Fibroblast of mammary gland (primary cell): ENCODE results near the gene ATG10.
A peak's percentile ranks its signal among the peaks of the same experiment; 100 is the strongest.
"Not testable (repeated sequence)": the region's sequence is repeated elsewhere in the genome, so short reads cannot be mapped to it uniquely, and the experiment has no call there.

ENCODE experiments used
- DNase-seq: peaks from one replicate; pipeline ENCODE4 v3.0.0-alpha.2; 2010; ENCODE audit warnings: low read depth
- H3K4me3 ChIP-seq: 2 replicates; pipeline ENCODE4 v1.5.1; 2011; ENCODE audit warnings: low read depth, mild to moderate bottlenecking, low read length, moderate library complexity; ENCODE audit not compliant: control insufficient read depth
- CTCF ChIP-seq: conservative IDR thresholded peaks from 2 replicates; pipeline ENCODE4 v1.5.1; 2011; ENCODE audit warnings: low read depth, low read length, inconsistent platforms; ENCODE audit not compliant: control insufficient read depth, insufficient read depth

The ATG10 gene

GRCh38 chr5:82031220-82032119 lies 59.6 kb downstream of the ATG10 start:
- no peak for DNase-seq
- no peak for TF ChIP-seq CTCF
- H3K4me3 ChIP-seq, result no peak overlapping the region

DNA sequence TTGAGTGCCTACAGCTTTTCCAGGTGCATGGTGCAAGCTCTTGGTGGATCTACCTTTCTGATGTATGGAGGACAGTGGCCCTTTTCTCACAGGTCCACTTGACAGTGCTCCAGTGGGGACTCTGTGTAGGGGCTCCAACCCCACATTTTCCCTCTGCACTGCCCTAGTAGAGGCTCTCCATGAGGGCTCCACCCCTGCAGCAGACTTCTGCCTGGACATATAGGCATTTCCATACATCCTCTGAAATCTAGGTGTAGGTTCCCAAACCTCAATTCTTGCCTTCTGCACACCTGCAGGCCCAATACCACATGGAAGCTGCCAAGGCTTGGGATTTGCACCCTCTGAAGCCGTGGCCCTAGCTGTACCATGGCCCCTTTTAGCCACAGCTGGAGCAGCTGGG lies 71.1 kb downstream of the ATG10 start:
- not testable (repeated sequence) for H3K4me3 ChIP-seq, DNase-seq

DNA sequence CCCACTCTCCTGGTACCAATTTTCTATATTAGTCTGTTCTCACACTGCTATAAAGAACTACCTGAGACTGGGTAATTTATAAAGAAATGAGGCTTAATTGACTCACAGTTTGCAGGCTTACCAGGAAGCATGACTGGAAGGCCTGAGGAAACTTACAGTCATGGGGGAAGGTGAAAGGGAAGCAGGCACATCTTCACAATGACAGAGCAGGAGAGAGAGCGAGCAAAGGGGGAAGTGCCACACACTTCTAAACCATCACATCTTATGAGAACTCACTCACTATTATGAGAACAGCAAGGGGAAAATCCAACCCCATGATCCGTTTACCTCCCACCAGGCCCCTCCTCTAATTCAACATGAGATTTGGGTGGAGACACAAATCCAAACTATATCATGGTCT lies 72.2 kb downstream of the ATG10 start:
- no peak for DNase-seq
- no peak for TF ChIP-seq CTCF
- H3K4me3 ChIP-seq, result no peak overlapping the region

DNA sequence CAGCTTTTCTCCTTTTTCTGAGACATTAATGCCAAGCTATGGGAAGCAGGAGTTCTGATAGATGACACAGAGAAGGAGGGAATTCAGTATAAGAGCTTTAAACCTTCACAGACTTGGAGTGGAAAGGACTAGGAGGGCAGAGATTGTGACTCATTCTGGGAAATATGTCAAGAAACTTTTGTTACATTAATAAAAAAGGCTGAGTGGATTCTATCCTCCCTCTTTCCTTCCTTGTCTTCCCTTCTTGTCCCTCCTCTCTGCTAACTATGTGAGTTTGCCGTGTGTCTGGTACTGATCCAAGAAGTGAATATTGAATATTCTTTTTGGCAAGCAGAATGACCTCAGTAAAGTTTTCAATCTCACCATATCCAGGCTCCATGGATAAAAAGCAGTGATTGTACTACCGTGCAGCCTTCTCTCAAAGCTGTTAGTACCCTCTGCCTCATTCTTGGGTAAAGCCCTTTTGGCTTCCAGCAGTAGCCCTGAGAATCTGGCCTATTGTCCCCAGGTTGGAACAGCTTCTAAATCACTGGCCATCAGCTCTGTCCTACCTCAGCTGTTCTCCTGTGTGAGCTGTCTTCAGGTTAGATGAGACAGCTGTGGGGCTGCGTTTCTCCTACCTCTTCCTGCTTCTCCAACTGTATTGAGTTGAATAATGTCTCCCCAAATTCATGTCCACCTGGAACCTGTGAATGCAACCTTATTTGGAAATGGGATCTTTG lies 73.9 kb downstream of the ATG10 start:
- TF ChIP-seq CTCF, result no peak
- peak; percentile 70 for DNase-seq
- no peak overlapping the region for H3K4me3 ChIP-seq

- no peak for TF ChIP-seq CTCF
- H3K4me3 ChIP-seq, result no peak overlapping the region
- no peak for DNase-seq
Observed at GRCh38 chr5:82046276-82046647, 74.4 kb downstream of the ATG10 start.

DNA sequence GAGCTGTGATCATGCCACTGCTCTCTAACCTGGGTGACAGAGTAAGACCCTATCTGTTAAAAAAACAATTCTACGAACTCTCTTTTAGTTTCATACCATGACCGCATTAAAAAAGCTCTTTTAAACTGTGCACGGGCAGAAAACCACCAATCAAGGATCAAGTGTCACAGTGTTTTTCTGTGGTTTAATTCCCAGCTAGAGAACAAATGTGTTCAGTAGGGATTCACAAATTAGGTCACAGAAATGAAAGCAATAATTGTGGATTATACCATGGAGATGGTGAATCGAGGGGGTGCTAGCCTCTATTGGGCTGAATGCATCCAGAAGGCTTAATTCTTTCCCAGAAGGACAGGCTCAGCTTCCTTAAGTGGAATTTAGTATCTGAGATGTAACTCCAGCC lies 79.1 kb downstream of the ATG10 start:
- no peak overlapping the region for H3K4me3 ChIP-seq
- no peak for DNase-seq
- TF ChIP-seq CTCF, result no peak

- H3K4me3 ChIP-seq, result no peak overlapping the region
- no peak for TF ChIP-seq CTCF
- no peak for DNase-seq
Observed at GRCh38 chr5:82054004-82054710, 82.3 kb downstream of the ATG10 start.
